Astrocyte of the spinal cord (primary cell): ENCODE results near the gene PRKCA.

Experiments used
- DNase-seq: peaks from one replicate; pipeline ENCODE4 v3.0.0; 2011; ENCODE audit warnings: low read depth, low spot score
- H3K4me3 ChIP-seq: 2 replicates; pipeline ENCODE4 v1.5.1; 2011; ENCODE audit warnings: low read depth, mild to moderate bottlenecking, low read length, moderate library complexity
- in situ Hi-C: cut with HindIII; loops from 2 replicates; pipeline ENCODE4 v1.10.0; 2017; ENCODE audit warnings: low sequenced_read_pairs
- TF ChIP-seq, protein P1 (sequence below): IDR thresholded peaks from 2 replicates; pipeline ENCODE4 v1.5.1; 2012; ENCODE audit warnings: low read depth, mild to moderate bottlenecking, low read length, inconsistent platforms

The PRKCA gene

DNA sequence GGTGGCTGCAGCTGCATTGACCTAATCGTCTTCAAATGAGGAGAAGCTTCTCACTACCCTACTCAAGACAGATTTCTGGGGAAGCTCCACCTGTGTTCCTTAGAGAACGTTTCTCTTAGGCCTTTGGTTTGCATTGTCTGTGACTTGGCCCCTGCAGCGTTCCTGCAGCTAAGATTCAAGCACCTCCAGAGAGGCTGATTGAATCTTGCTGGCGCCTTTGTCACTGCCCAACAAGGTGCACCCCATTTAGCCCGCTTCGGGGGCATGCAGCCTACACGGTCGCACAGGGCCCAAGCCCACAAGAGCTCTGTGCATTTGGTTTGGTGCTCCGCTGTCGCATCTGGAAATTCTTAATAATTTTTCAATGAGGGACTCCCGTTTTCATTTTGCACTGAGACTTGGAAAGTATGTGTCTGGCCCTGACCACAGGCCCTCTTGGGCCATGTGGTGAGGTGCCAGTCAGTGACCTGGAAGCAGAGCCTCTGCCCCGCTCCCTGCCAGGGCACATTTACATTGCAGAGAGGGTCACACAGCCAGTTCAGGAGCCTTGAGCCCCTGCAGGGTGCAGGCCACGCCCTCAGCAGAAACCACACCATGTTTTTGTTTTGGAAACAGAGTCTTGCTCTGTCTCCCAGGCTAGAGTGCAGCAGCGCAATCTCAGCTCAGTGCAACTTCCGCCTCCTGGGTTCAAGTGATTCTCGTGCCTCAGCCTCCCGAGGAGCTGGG lies 481.4 kb downstream of the PRKCA start:
- in situ Hi-C loops, result no loop called here
- H3K4me3 ChIP-seq, result no peak overlapping the region
- DNase-seq, result no peak
- TF ChIP-seq, protein P1, sequence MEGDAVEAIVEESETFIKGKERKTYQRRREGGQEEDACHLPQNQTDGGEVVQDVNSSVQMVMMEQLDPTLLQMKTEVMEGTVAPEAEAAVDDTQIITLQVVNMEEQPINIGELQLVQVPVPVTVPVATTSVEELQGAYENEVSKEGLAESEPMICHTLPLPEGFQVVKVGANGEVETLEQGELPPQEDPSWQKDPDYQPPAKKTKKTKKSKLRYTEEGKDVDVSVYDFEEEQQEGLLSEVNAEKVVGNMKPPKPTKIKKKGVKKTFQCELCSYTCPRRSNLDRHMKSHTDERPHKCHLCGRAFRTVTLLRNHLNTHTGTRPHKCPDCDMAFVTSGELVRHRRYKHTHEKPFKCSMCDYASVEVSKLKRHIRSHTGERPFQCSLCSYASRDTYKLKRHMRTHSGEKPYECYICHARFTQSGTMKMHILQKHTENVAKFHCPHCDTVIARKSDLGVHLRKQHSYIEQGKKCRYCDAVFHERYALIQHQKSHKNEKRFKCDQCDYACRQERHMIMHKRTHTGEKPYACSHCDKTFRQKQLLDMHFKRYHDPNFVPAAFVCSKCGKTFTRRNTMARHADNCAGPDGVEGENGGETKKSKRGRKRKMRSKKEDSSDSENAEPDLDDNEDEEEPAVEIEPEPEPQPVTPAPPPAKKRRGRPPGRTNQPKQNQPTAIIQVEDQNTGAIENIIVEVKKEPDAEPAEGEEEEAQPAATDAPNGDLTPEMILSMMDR, result no peak

DNA sequence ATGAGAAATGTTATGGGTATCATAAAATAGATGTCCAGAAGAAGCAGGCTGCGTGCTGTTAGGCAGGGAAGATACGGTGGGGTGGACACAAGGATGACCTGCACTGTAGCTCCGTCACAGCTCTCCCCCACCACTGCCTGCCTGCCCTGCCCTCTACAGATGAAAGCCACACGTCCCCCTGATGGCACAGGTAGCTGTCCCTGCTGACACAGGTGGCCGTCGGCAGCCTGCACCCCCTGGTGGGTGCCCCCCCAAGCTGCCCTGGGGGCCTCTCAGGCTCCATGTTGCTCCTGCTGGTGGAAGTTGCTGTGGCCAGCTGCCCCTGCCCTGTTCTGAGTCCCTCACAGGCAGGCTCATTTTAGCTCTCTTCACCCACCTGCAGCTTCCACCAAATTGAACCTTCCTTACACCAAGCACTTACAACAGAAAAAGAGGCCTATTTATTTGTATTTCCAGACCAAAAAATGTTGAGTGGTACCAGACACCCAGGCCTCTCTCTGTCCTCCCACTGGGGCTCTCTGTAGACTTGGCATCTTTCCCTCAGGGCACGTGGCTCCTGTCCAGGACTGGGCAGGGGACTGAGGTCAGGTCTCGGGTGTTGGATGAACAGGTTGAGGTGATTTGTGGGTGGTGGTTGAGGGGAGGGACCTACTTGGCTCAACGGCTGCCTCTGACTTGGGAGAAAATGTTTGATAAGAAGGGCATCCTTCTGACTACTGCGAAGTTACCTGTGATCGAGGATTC lies 482.4 kb downstream of the PRKCA start:
- TF ChIP-seq, protein P1, result no peak
- no peak overlapping the region for H3K4me3 ChIP-seq
- DNase-seq, result no peak
- in situ Hi-C loops, result no loop called here

DNA sequence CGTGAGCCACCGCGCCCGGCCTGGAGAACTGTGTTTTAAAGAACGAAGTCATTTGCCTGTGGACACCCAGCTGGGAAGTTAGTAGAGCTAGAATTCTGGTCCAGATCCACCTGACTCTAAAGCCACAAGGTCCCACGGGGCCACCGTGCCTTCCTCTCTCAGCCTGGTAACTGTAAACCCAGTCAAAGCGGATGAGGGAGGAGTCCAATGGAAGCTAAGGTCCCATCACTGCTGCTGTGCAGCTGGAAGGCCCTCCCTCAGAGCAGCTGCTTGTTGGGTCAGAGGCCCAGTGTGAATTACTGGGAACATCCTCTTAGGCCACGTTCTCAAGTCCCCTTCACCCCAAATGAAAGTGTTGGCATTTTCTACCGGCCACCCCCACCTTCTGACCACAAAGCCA lies 483.7 kb downstream of the PRKCA start:
- in situ Hi-C loops, result no loop called here
- DNase-seq, result no peak
- no peak overlapping the region for H3K4me3 ChIP-seq
- TF ChIP-seq, protein P1, result no peak

DNA sequence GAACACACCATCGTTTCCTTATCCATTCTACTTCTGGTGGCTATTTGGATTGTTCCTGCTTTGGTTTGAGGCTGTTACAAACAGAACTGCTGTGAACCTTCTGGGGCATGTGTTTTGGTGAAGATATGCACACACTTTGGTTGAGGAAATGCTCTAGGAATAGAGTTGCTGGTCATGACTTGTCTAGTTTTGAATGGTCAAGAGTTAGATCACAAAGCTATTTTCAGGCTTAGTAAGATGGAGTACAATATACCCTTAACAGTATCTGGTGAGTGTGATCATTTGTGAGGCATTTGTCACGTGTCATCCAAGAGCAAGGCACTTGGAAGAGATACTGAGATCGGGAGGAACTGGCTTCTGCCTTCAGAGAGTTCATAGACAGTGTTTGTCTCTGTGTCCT lies 485.5 kb downstream of the PRKCA start:
- DNase-seq, result no peak
- no peak overlapping the region for H3K4me3 ChIP-seq
- TF ChIP-seq, protein P1, result no peak
- in situ Hi-C loops, result no loop called here

DNA sequence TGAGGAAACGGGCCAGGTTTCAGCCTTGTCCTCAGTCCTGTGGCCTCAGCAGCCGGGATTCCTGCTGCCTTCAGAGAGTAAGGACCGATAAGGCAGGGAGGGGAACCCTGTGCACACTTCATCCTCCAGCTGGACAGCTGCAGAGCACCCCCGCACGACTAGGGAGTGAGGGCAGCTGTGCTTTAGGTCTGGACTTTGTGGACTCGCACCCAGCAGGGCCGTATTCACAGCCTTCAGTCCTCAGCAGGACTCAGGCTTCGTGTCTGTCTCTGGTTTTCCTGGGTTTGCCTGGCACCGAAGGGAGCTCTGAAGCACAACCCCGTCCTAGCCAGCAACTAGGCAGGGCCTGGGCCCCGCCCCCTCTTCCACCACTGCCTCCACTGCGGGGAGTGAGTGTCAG lies 486.7 kb downstream of the PRKCA start:
- H3K4me3 ChIP-seq, result no peak overlapping the region
- in situ Hi-C loops, result no loop called here
- TF ChIP-seq, protein P1, result no peak
- no peak for DNase-seq

DNA sequence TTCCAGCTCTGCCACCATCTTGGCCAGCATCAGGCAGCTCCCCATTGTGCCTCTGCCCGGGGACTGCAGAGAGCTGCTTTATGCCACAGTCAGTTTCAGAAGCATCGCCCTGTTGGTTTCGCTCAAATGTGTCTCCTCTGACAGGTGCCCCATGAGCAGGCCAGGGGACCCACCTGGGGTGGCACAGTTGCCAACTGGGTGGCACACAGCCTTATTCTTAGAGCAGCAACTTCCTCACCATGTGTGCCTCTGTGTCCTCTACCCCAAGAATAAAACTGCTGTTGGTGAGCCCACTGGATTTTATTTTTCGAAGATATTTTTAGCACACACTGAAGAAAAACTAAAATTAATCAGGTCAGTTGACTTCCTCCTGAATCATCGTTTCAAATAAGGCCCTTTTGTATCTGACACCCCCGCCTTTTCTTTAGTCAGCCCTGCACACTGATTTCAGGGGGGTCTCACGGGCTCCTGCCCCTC lies 487.6 kb downstream of the PRKCA start:
- DNase-seq, result no peak
- TF ChIP-seq, protein P1, result no peak
- H3K4me3 ChIP-seq, result no peak overlapping the region
- in situ Hi-C loops, result no loop called here
